ENCODE measurements around the gene IL6ST.

- TF ChIP-seq EP300 (IDR thresholded peaks at IDR 0.05) (no peak), CTCF (IDR thresholded peaks at IDR 0.05) (no peak), POLR2AphosphoS5 (IDR thresholded peaks at IDR 0.05) (no peak), POLR2A (IDR thresholded peaks at IDR 0.05; ENCODE audit: low read depth) (no peak)
Observed at GRCh38 chr5:55935371-55935770, 59.4 kb downstream of the IL6ST start.
